GM19395 (cell line): ENCODE measurements around the gene LSM2.
"Not testable (repeated sequence)": the region's sequence is repeated elsewhere in the genome, so short reads cannot be mapped to it uniquely, and the experiment has no call there.

Experiments
- ATAC-seq: cut with Tn5 transposase; IDR thresholded peaks from one replicate; pipeline ENCODE4 v1.9.1; 2021; ENCODE audit warnings: mild to moderate bottlenecking, moderate library complexity; ENCODE audit not compliant: unreplicated experiment

LSM2 gene

DNA sequence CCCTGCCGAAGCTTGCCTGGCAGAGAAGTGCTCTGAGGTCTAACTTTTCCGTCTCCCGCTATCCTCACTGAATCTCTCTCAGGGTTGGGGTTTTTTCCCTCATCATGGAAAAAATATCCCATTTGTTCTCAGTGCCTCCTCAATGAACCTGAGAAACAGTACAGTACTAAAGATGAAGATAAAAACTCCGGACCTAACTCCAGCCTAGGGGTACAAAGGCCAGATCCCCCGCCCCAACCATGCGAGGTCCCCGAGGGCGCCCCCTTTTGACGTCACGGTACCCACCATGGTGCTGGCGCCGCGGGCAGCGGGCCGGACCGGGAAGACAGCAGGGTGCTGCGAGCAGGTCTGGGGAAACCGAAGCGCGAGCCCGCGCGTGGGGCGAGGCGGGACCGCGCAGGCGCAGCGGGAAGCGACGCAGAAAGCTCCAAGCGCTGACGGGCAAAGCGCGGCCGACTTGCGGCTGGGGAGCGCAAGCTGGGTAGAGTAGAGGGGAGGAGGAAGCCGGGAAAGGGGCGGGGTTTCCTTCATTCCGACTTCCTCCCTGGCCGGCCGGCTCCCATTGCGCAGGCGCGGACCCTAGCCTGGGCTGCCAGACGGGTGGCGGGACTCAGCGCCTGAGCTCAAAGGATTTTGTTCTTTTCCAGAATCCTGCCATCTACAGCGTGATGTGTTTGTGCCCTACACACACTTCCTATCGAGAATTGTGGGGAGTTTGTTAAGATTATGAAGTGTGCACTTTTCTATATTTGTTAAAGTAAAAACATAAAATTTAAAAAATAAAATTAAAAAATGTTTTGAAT is at the start of gene LSM2:
LSM2 (minus strand) TSS at position 497 of the 803 bp plus-strand sequence; CDS start at position 288, 209 bp downstream.
- peak; percentile 85 for ATAC-seq

- not testable (repeated sequence) for ATAC-seq
Observed at GRCh38 chr6:31851980-31852718, 45.4 kb upstream of the LSM2 start.

GRCh38 chr6:31851485-31851832 is 44.7 kb upstream of the LSM2 start:
- ATAC-seq = no peak

- ATAC-seq = no peak
Observed at GRCh38 chr6:31850765-31851484, 44.2 kb upstream of the LSM2 start.

GRCh38 chr6:31847276-31847978 is 40.7 kb upstream of the LSM2 start:
- no peak for ATAC-seq

- no peak for ATAC-seq
Observed at GRCh38 chr6:31844507-31844906, 37.7 kb upstream of the LSM2 start.

GRCh38 chr6:31842053-31842452 is 35.3 kb upstream of the LSM2 start:
- no peak for ATAC-seq

DNA sequence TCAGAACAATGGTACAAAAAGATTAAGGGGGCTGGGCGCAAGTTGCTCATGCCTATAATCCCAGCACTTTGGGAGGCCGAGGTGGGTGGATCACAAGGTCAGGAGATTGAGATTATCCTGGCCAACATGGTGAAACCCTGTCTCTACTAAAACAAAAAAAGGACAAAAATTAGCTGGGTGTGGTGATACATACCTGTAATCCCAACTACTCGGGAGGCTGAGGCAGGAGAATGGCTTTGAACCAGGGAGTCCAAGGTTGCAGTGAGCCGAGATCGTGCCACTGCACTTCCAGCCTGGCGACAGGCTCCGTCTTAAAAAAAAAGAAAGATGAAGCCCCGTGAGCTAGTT is 33.0 kb upstream of the LSM2 start:
- not testable (repeated sequence) for ATAC-seq

GRCh38 chr6:31838968-31839367 is 32.2 kb upstream of the LSM2 start:
- ATAC-seq = no peak

- ATAC-seq = not testable (repeated sequence)
Observed at GRCh38 chr6:31838114-31838553, 31.4 kb upstream of the LSM2 start.

DNA sequence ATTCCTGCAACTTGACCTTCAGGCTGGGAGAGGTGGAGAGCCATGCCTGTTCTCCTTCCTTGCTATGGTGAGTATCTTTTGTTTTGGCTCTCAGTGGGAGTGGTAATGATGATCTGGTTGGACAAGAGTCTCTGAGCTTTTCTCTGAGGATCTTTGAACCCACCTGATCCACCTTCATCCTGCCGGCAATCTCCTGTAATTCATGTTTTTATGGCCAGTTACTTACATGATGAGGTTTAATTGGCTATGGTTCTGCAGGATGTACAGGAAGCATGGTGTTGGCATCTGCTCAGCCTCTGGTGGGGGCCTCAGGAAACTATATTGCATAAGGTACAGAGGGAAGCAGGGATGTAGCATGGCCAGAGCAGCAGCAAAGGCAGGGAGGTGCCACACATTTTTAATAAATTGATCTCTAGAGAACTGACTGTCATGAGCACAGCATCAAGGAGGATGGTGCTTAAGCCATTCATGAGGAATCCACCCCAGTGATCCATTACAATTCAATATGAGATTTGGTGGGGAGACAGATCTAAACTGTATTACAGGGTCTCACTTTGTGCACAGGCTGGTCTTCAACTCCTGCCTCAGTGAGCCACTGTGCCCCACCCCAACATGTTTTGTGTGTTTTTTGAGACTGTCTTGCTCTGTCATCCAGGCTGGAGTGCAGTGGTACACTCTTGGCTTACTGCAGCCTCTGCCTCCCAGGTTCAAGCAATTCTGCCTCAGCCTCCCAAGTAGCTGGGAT is 30.8 kb upstream of the LSM2 start:
- ATAC-seq = no peak

DNA sequence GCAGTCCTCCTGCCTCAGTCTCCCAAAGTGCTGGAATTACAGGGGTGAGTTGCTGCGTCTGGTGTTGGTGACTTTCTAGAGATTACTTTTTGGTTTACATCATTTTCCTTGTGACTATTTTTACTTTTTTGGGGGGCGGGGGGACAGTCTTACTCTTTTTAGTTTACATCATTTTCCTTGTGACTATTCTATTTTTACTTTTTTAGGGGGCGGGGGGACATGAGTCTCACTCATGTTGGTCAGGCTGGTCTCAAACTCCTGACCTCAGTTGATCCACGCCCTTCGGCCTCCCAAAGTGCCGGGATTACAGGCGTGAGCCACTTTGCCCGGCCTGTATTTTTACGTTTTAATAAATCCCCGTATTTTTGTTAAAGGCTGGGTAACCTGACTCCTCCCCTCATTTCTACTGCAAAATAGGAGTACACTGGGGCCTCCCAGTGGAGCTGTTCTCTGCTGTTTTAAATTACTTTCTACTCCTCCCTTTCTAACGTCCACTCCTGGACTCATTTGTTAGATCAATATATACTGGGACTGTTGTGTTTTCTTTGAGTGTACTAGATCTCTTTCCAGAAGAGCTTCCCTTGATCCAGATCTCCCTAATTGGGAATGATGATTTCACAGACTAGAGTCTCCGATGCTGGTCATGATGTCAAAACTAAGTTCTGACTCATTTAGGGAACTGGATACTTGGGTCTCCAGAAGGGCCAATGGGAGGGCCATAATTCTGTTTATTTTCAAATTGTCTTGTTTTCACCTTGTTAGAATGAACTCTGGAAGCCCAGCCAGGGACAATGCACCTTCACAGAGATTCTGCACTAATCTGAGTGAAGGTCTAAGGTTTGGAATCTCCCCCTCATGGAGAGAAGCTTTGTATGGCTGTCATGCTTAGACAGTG is 30.0 kb upstream of the LSM2 start:
- no peak for ATAC-seq

GRCh38 chr6:31836047-31836473 is 29.3 kb upstream of the LSM2 start:
- no peak for ATAC-seq

DNA sequence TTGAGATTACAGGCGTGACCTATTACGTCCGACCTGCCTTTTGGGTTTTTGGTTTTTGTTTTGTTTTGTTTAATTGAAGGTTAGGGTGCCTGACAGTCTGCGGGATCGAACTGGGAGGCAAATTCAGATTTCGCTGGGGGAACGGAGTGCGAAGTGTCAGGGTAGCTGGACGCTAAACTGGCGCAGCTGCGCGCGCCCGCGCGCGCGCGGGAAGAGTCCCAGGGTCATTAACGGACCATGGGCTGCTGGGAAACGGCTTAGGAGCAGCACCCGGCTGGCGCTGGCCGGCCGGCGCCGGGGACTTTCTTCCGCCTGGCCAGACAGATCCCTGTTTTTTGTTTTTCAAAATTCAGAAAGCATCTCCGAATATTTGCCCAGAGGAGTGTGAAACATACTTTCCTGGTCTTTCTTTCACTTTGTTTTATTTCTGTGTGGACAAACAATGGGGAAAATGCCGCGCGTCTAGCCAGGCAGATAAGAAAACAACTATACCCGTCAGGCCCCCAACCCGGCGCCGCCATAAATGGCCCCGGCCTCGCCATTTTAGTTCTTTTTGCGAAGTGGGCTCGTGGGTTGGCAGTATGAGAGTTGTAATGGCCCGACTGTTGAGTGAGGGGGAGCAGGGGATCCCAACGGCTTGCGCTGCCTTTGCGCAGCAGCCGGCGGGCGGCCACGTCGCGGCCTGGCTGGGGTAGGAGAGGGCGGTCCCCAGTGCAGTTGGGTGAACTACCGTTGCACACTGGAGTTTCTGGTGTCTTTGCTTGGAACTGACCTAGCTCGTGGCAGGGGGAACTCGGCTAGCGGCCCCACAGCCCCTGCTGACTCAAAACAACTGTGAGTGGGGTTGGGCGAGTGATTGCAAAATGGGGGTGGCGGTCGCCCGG is 27.8 kb upstream of the LSM2 start:
- ATAC-seq = no peak

DNA sequence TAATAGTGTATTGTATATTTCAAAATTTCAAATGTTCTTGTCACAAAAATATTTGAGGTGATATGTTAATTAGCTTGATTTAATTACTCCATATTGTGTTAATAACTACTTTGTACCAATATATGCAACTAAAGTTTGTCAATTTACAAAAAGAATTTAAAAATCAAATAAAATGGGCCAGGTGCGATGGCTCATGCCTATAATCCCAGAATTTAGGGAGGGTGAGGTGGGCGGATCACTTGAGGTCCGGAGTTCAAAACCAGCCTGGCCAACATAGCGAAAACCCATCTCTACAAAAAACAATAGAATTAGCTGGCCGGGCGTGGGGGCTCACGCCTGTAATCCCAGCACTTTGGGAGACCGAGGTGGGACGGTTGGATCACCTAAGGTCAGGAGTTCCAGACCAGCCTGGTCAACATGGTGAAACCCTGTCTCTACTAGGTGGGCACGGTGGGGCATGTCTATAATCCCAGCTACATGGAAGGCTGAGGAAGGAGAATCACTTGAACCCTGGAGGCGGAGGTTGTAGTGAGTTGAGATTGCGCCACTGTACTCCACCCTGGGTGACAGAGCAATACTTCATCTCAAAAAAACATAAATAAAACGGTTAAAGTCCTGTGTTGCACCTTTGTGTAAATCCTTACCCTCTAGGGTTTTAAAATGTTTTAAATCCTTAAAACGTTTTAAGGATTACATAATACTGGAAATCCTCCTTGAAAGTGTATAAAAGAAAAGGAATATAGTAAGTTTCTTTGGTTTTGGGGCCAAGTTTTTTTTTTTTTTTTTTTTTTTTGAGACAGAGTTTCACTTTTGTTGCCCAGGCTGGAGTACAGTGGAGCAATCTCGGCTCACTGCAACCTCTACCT is 24.8 kb upstream of the LSM2 start:
- ATAC-seq = no peak

- no peak for ATAC-seq
Observed at GRCh38 chr6:31830886-31831335, 24.1 kb upstream of the LSM2 start.

DNA sequence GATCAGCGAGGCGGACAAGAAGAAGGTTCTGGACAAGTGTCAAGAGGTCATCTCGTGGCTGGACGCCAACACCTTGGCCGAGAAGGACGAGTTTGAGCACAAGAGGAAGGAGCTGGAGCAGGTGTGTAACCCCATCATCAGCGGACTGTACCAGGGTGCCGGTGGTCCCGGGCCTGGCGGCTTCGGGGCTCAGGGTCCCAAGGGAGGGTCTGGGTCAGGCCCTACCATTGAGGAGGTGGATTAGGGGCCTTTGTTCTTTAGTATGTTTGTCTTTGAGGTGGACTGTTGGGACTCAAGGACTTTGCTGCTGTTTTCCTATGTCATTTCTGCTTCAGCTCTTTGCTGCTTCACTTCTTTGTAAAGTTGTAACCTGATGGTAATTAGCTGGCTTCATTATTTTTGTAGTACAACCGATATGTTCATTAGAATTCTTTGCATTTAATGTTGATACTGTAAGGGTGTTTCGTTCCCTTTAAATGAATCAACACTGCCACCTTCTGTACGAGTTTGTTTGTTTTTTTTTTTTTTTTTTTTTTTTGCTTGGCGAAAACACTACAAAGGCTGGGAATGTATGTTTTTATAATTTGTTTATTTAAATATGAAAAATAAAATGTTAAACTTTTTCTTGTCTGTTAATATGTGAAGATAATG is 23.0 kb upstream of the LSM2 start:
- ATAC-seq = no peak
